K562 (cell line): Measurements from ENCODE around the gene MRPL55. TPM values are rescaled to one million over a fixed set of nuclear protein-coding genes. Genes with fewer than 3 reads are reported as not detected.

Experiments used
- ATF4 ChIP-seq: fragments of 450-650 bp; formaldehyde crosslinking; IDR thresholded peaks from 2 replicates; pipeline ENCODE4 v1.4.0; 2022; ENCODE audit warnings: mild to moderate bottlenecking, moderate library complexity
- DEAF1 ChIP-seq: fragments of 450-650 bp; formaldehyde crosslinking; IDR thresholded peaks from 2 replicates; pipeline ENCODE4 v1.4.0; 2020; ENCODE audit warnings: mild to moderate bottlenecking, moderate library complexity
- E2F8 ChIP-seq: fragments of 450-650 bp; IDR thresholded peaks from 2 replicates; pipeline ENCODE4 v1.7.1; 2018; ENCODE audit warnings: mild to moderate bottlenecking, low read depth; ENCODE audit not compliant: partially characterized antibody
- ELF2 ChIP-seq: fragments of 250-450 bp; sonication (Bioruptor Pico); IDR thresholded peaks from 2 replicates; pipeline ENCODE4 v1.5.0; 2021; ENCODE audit warnings: mild to moderate bottlenecking
- HIVEP1 ChIP-seq: fragments of 250-450 bp; sonication (Bioruptor Pico); IDR thresholded peaks from 2 replicates; pipeline ENCODE4 v1.4.0; 2020; ENCODE audit warnings: mild to moderate bottlenecking
- KDM1A ChIP-seq, 2 experiments: fragments of 450-650 bp; IDR thresholded peaks; 2 replicates each; pipeline ENCODE4 v1.6.1; 2016; ENCODE audit warnings: mild to moderate bottlenecking in 2 of 2
- L3MBTL2 ChIP-seq: fragments of 450-650 bp; IDR thresholded peaks from 2 replicates; pipeline ENCODE4 v1.6.1; 2016; ENCODE audit warnings: mild to moderate bottlenecking, moderate library complexity
- NFE2 ChIP-seq: IDR thresholded peaks from 2 replicates; pipeline ENCODE4 v1.6.1; 2014; ENCODE audit warnings: antibody characterized with exemption, low read depth
- NR1H2 ChIP-seq: sonication (generic); formaldehyde crosslinking; IDR thresholded peaks from 2 replicates; pipeline ENCODE4 v1.4.0; 2020; ENCODE audit warnings: mild to moderate bottlenecking, missing genetic modification reagents
- PCBP1 ChIP-seq: fragments of 200-400 bp; formaldehyde crosslinking; IDR thresholded peaks from 2 replicates; pipeline ENCODE4 v1.6.1; 2018; ENCODE audit warnings: mild to moderate bottlenecking, low read depth, low read length; ENCODE audit not compliant: poor library complexity, severe bottlenecking
- POLR2A ChIP-seq: fragments of 450-650 bp; conservative IDR thresholded peaks from 2 replicates; pipeline ENCODE4 v1.6.1; 2016
- POLR2G ChIP-seq: fragments of 200-400 bp; formaldehyde crosslinking; IDR thresholded peaks from 2 replicates; pipeline ENCODE4 v1.6.1; 2017; ENCODE audit warnings: low read depth, mild to moderate bottlenecking, antibody characterized with exemption, low read length, moderate library complexity
- RBM22 ChIP-seq: fragments of 200-400 bp; formaldehyde crosslinking; IDR thresholded peaks from 2 replicates; pipeline ENCODE4 v1.6.1; 2018; ENCODE audit warnings: low read length, low read depth; ENCODE audit not compliant: poor library complexity, severe bottlenecking
- SP2 ChIP-seq: IDR thresholded peaks from 2 replicates; pipeline ENCODE4 v1.6.1; 2011; ENCODE audit warnings: mild to moderate bottlenecking, low read depth, low read length, moderate library complexity; ENCODE audit not compliant: poor library complexity, severe bottlenecking; ENCODE audit errors: extremely low read depth
- THRA ChIP-seq: fragments of 450-650 bp; IDR thresholded peaks from 2 replicates; pipeline ENCODE4 v1.6.1; 2017; ENCODE audit warnings: mild to moderate bottlenecking, moderate library complexity
- USF1 ChIP-seq: sonication (generic); formaldehyde crosslinking; IDR thresholded peaks from 2 replicates; pipeline ENCODE4 v1.9.0; 2022; ENCODE audit warnings: mild to moderate bottlenecking, missing genetic modification reagents
- VEZF1 ChIP-seq: fragments of 200-800 bp; sonication (Bioruptor generic); IDR thresholded peaks from 2 replicates; pipeline ENCODE4 v1.6.1; 2017; ENCODE audit warnings: missing genetic modification characterization, missing compliant biosample characterization
- XRCC3 ChIP-seq: fragments of 450-650 bp; IDR thresholded peaks from 2 replicates; pipeline ENCODE4 v1.6.1; 2017; ENCODE audit warnings: mild to moderate bottlenecking, moderate library complexity
- ZNF57 ChIP-seq: fragments of 450-650 bp; formaldehyde crosslinking; IDR thresholded peaks from 2 replicates; pipeline ENCODE4 v1.4.0; 2020; ENCODE audit warnings: mild to moderate bottlenecking, moderate library complexity
- polyA plus RNA-seq, 8 experiments: library from polyadenylated mRNA; depleted of rRNA in 4 of 8; stranded (reverse) in 5 of 8; unstranded in 3 of 8; fragments of >200 nt; fragmentation: Nextera tagmentation in 2 of 8; fragmentation: Illumina TruSeq in 1 of 8; extraction: Ambion mirVana in 2 of 8; extraction: Trizol in 1 of 8; gene quantifications; 2 replicates each; pipeline versions ENCODE4 v1.2.1 to v1.2.3, GENCODE V29; 2011 to 2014; ENCODE audit warnings: inconsistent platforms in 1 of 8, missing spikeins in 1 of 8
- total RNA-seq, 7 experiments: library from RNA; depleted of rRNA in 6 of 7; stranded (reverse); fragments of >200 nt in 6 of 7; fragmentation: Illumina TruSeq in 2 of 7; extraction: Trizol in 2 of 7; gene quantifications; 2 replicates each; pipeline versions ENCODE4 v1.2.1 to v1.2.3, GENCODE V29; 2011 to 2021; ENCODE audit warnings: low replicate concordance in 1 of 7

Gene MRPL55
- total and polyA plus RNA-seq, 9 of the 15 experiments (the other 6 are each of a cell fraction or from before 2014, with no cell fraction given): 34.9 to 228 (median 81.0) TPM

- no peak for TF ChIP-seq E2F8
- TF ChIP-seq PCBP1: no peak
- TF ChIP-seq DEAF1 (CRISPR knock-in tag): no peak
- no peak for TF ChIP-seq NFE2
- peak; percentile 57 for TF ChIP-seq RBM22
- TF ChIP-seq POLR2A: peak; percentile 54; the same call in 1 of the 2 replicates
- TF ChIP-seq VEZF1 (CRISPR knock-in tag): peak; percentile 16; the same call in 1 of the 2 replicates
- no peak for TF ChIP-seq SP2
- TF ChIP-seq HIVEP1 (CRISPR knock-in tag): no peak
- peak; percentile 55 for TF ChIP-seq POLR2G
- TF ChIP-seq KDM1A (IDR thresholded peaks at IDR 0.05): no peak
- TF ChIP-seq ELF2: no peak
- no peak for TF ChIP-seq ZNF57 (CRISPR knock-in tag)
- no peak for TF ChIP-seq NR1H2 (CRISPR knock-in tag)
- TF ChIP-seq USF1: no peak
- no peak for TF ChIP-seq THRA
- TF ChIP-seq XRCC3: no peak
- TF ChIP-seq L3MBTL2: no peak
- no peak for TF ChIP-seq ATF4 (CRISPR knock-in tag)
Observed at GRCh38 chr1:228105270-228105995, 3.7 kb downstream of the MRPL55 start (continued).
